GM12878 (cell line): ENCODE data around the gene MBD5. TPM values are rescaled to one million over a fixed set of nuclear protein-coding genes. Genes with fewer than 3 reads are reported as not detected.

Experiments used
- ATAC-seq: fragments of 200-7000 bp; cut with Tn5 transposase; 3 replicates; pipeline ENCODE4 v1.9.1; 2020; ENCODE audit warnings: mild to moderate bottlenecking, moderate library complexity
- BruUV-seq: library from RNA; stranded (reverse); fragments of 400-500 nt; replicated peaks from 2 replicates; lab custom pipeline; 2021; lab: Mats Ljungman, UMichigan
- CTCF ChIA-PET: fragments of 300-600 bp; sonication (Branson Sonifier 250); formaldehyde crosslinking; extraction: SDS; loops from one replicate; lab custom pipeline; 2021; ENCODE audit warnings: inconsistent platforms; lab: Yijun Ruan, JAX
- POLR2A ChIA-PET: fragments of 350-600 bp; formaldehyde crosslinking; extraction: SDS; loops from one replicate; lab custom pipeline; 2021; ENCODE audit warnings: inconsistent platforms; lab: Charles Lee
- RAD21 ChIA-PET: fragments of 300-600 bp; sonication (Branson Sonifier 250); formaldehyde crosslinking; loops from one replicate; lab custom pipeline; 2023; ENCODE audit warnings: antibody characterized with exemption; ENCODE audit not compliant: unreplicated experiment; lab: Charles Lee
- SMC1A ChIA-PET: fragments of 300-600 bp; sonication (Branson Sonifier 250); formaldehyde crosslinking; loops from one replicate; lab custom pipeline; 2023; ENCODE audit not compliant: unreplicated experiment, uncharacterized antibody; lab: Charles Lee
- DNase-seq: peaks from one replicate; pipeline ENCODE4 v3.0.0-alpha.2; 2011; ENCODE audit warnings: low read depth, low spot score
- FAIRE-seq: peaks from 3 replicates; lab custom pipeline; 2011; peaks lifted over from hg19 to GRCh38; lab: Jason Lieb, UNC
- H2AFZ ChIP-seq: 2 replicates; pipeline ENCODE4 v1.6.0; 2011; ENCODE audit warnings: low read depth, low read length, control low read depth; ENCODE audit not compliant: control insufficient read depth
- H3K27ac ChIP-seq: 2 replicates; pipeline ENCODE4 v1.5.1; 2011; ENCODE audit warnings: control low read depth; ENCODE audit not compliant: control insufficient read depth, insufficient read depth
- H3K27me3 ChIP-seq, 2 experiments: replicated peaks in 1 of 2; 2 replicates each; pipeline versions ENCODE4 v1.6.0 to v1.6.1; 2011; ENCODE audit warnings: low read length in 1 of 2; ENCODE audit not compliant: control insufficient read depth in 2 of 2, insufficient read depth in 2 of 2
- H3K36me3 ChIP-seq, 2 experiments: 2 replicates each; pipeline ENCODE4 v1.5.1; 2011; ENCODE audit warnings: low read length in 1 of 2; ENCODE audit not compliant: control insufficient read depth in 2 of 2, insufficient read depth in 2 of 2
- H3K4me1 ChIP-seq: 2 replicates; pipeline ENCODE4 v1.6.1; 2011; ENCODE audit warnings: mild to moderate bottlenecking, low read length, moderate library complexity, mixed read lengths; ENCODE audit not compliant: control insufficient read depth, insufficient read depth
- H3K4me2 ChIP-seq: 2 replicates; pipeline ENCODE4 v1.6.0; 2011; ENCODE audit warnings: control low read depth; ENCODE audit not compliant: control insufficient read depth, insufficient read depth
- H3K4me3 ChIP-seq: fragments of 200-600 bp; sonication (generic); 2 replicates; pipeline ENCODE4 v1.5.1; 2016
- H3K79me2 ChIP-seq: 2 replicates; pipeline ENCODE4 v1.6.0; 2011; ENCODE audit warnings: low read length; ENCODE audit not compliant: control insufficient read depth, insufficient read depth
- H3K9ac ChIP-seq: 2 replicates; pipeline ENCODE4 v1.8.0; 2011; ENCODE audit warnings: low read length, control low read depth, mixed read lengths; ENCODE audit not compliant: control insufficient read depth, insufficient read depth
- H3K9me3 ChIP-seq: replicated peaks from 3 replicates; pipeline ENCODE4 v1.5.1; 2011; ENCODE audit warnings: mild to moderate bottlenecking, low read length; ENCODE audit not compliant: control insufficient read depth, insufficient read depth
- H4K20me1 ChIP-seq: 2 replicates; pipeline ENCODE4 v1.6.0; 2011; ENCODE audit not compliant: control insufficient read depth, insufficient read depth
- BCLAF1 ChIP-seq: fragments of 450-650 bp; IDR thresholded peaks from 2 replicates; pipeline ENCODE4 v1.6.1; 2017; ENCODE audit warnings: antibody characterized with exemption, mild to moderate bottlenecking, moderate library complexity
- CBX3 ChIP-seq: fragments of 200-600 bp; sonication (generic); IDR thresholded peaks from 2 replicates; pipeline ENCODE4 v1.6.1; 2016; ENCODE audit warnings: low read depth, borderline replicate concordance
- EZH2 ChIP-seq: IDR thresholded peaks from 2 replicates; pipeline ENCODE4 v1.6.1; 2012; ENCODE audit warnings: low read depth, mild to moderate bottlenecking, control low read depth, inconsistent platforms, low read length, borderline replicate concordance; ENCODE audit not compliant: control insufficient read depth
- JUND ChIP-seq: IDR thresholded peaks from 2 replicates; pipeline ENCODE4 v1.6.1; 2012; ENCODE audit warnings: low read depth, mild to moderate bottlenecking, low read length, improper control_type of control experiment, moderate library complexity
- MTA2 ChIP-seq: fragments of 450-650 bp; IDR thresholded peaks from 2 replicates; pipeline ENCODE4 v1.6.1; 2016; ENCODE audit warnings: low read depth, mild to moderate bottlenecking, moderate library complexity
- NR2C1 ChIP-seq: fragments of 450-650 bp; IDR thresholded peaks from 2 replicates; pipeline ENCODE4 v1.6.1; 2017; ENCODE audit warnings: antibody characterized with exemption, mild to moderate bottlenecking, moderate library complexity
- RAD21 ChIP-seq: IDR thresholded peaks from 2 replicates; pipeline ENCODE4 v1.6.1; 2011; ENCODE audit warnings: mild to moderate bottlenecking, low read depth, low read length, moderate library complexity; ENCODE audit not compliant: insufficient read depth
- SMAD1 ChIP-seq: fragments of 450-650 bp; IDR thresholded peaks from 2 replicates; pipeline ENCODE4 v1.6.1; 2018; ENCODE audit warnings: mild to moderate bottlenecking, low read depth; ENCODE audit not compliant: partially characterized antibody
- STAT1 ChIP-seq: fragments of 450-650 bp; conservative IDR thresholded peaks from 2 replicates; pipeline ENCODE4 v1.6.1; 2014; ENCODE audit warnings: antibody characterized with exemption, mild to moderate bottlenecking
- TCF7 ChIP-seq: IDR thresholded peaks from 2 replicates; pipeline ENCODE4 v1.6.1; 2014; ENCODE audit warnings: antibody characterized with exemption, borderline replicate concordance
- in situ Hi-C: fragments of 300-500 bp; cut with MboI; formaldehyde crosslinking; loops from 9 replicates; pipeline ENCODE4 v1.14.3; 2018; ENCODE audit warnings: mixed read lengths
- intact Hi-C: fragments of 100-400 bp; cut with micrococcal nuclease; formaldehyde crosslinking; loops from one replicate; pipeline ENCODE4 v1.14.2; 2022; ENCODE audit not compliant: unreplicated experiment
- polyA plus RNA-seq, 11 experiments: library from polyadenylated mRNA; depleted of rRNA in 4 of 11; unstranded in 6 of 11; stranded (reverse) in 5 of 11; fragments of >200 nt; fragmentation: Nextera tagmentation in 4 of 11; fragmentation: Illumina TruSeq in 1 of 11; extraction: Ambion mirVana in 4 of 11; extraction: Trizol in 1 of 11; gene quantifications; 1 replicate in 1 of 11; 2 replicates in 10 of 11; pipeline versions ENCODE4 v1.2.1 to v1.2.3, GENCODE V29; 2011 to 2016; ENCODE audit warnings: inconsistent platforms in 2 of 11, missing spikeins in 2 of 11, low read depth in 1 of 11
- total RNA-seq, 4 experiments: library from RNA; depleted of rRNA in 3 of 4; stranded (reverse); fragments of >200 nt in 3 of 4; fragmentation: Illumina TruSeq in 1 of 4; extraction: Trizol in 1 of 4; gene quantifications; 2 replicates each; pipeline versions ENCODE4 v1.2.1 to v1.2.3, GENCODE V29; 2013 to 2021
- TF ChIP-seq, protein P1 (sequence below): fragments of 150-350 bp; IDR thresholded peaks from 2 replicates; pipeline ENCODE4 v1.6.1; 2016; ENCODE audit warnings: low read depth, low read length
- TF ChIP-seq, protein P2 (sequence below): IDR thresholded peaks from 2 replicates; pipeline ENCODE4 v1.6.1; 2011; ENCODE audit warnings: mild to moderate bottlenecking, low read depth, low read length, moderate library complexity; ENCODE audit not compliant: insufficient replicate concordance

Gene MBD5
- total and polyA plus RNA-seq, 10 of the 15 experiments (the other 5 are each of a cell fraction or from before 2014, with no cell fraction given) = 7.4 to 58.0 (median 21.2) TPM

- no peaks in the 10 kb centered on the region; the same call in 2 of the 3 replicates for H3K9me3 ChIP-seq
- no peaks in the 10 kb centered on the region for H3K79me2 ChIP-seq
- no TSS peak for BruUV-seq
- no peak overlapping the region for H3K9ac ChIP-seq
- FAIRE-seq (no peak), ATAC-seq (no peak), DNase-seq (no peak)
- no peak overlapping the region for H3K4me3 ChIP-seq
- no peak overlapping the region for H2AFZ ChIP-seq
- ChIA-PET SMC1A (interaction anchor here (2.1 to 3.1 kb wide), 2 partner anchors 13 to 106 kb away, joined by 5 to 8 read pairs; no protein-coding TSS in a partner anchor), POLR2A (no interaction called here), RAD21 (interaction anchor here (2.4 kb wide), 1 partner anchor 106 kb away, joined by 6 read pairs; no protein-coding TSS in a partner anchor), CTCF (interaction anchor here (1.5 kb wide), 1 partner anchor 106 kb away, joined by 6 read pairs; no protein-coding TSS in a partner anchor)
- intact Hi-C loops (no loop called here), in situ Hi-C loops (no loop called here)
- H3K27ac ChIP-seq = no peak overlapping the region
- TF ChIP-seq EZH2 = no peak
- no peak for TF ChIP-seq RAD21
- no peak for TF ChIP-seq TCF7
- TF ChIP-seq CBX3 = no peak
- TF ChIP-seq, protein P1, sequence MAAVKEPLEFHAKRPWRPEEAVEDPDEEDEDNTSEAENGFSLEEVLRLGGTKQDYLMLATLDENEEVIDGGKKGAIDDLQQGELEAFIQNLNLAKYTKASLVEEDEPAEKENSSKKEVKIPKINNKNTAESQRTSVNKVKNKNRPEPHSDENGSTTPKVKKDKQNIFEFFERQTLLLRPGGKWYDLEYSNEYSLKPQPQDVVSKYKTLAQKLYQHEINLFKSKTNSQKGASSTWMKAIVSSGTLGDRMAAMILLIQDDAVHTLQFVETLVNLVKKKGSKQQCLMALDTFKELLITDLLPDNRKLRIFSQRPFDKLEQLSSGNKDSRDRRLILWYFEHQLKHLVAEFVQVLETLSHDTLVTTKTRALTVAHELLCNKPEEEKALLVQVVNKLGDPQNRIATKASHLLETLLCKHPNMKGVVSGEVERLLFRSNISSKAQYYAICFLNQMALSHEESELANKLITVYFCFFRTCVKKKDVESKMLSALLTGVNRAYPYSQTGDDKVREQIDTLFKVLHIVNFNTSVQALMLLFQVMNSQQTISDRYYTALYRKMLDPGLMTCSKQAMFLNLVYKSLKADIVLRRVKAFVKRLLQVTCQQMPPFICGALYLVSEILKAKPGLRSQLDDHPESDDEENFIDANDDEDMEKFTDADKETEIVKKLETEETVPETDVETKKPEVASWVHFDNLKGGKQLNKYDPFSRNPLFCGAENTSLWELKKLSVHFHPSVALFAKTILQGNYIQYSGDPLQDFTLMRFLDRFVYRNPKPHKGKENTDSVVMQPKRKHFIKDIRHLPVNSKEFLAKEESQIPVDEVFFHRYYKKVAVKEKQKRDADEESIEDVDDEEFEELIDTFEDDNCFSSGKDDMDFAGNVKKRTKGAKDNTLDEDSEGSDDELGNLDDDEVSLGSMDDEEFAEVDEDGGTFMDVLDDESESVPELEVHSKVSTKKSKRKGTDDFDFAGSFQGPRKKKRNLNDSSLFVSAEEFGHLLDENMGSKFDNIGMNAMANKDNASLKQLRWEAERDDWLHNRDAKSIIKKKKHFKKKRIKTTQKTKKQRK = no peak
- no peak for TF ChIP-seq BCLAF1
- TF ChIP-seq MTA2 = no peak
- TF ChIP-seq SMAD1 = no peak
- no peak for TF ChIP-seq STAT1
- no peak for TF ChIP-seq JUND
- no peak for TF ChIP-seq NR2C1
- TF ChIP-seq, protein P2, sequence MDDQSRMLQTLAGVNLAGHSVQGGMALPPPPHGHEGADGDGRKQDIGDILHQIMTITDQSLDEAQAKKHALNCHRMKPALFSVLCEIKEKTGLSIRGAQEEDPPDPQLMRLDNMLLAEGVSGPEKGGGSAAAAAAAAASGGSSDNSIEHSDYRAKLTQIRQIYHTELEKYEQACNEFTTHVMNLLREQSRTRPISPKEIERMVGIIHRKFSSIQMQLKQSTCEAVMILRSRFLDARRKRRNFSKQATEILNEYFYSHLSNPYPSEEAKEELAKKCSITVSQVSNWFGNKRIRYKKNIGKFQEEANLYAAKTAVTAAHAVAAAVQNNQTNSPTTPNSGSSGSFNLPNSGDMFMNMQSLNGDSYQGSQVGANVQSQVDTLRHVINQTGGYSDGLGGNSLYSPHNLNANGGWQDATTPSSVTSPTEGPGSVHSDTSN = no peak
- no peak overlapping the region for H3K4me2 ChIP-seq
- H3K4me1 ChIP-seq = no peaks in the 10 kb centered on the region
- H4K20me1 ChIP-seq = no peaks in the 10 kb centered on the region
- H3K36me3 ChIP-seq = no peaks in the 10 kb centered on the region
- no peaks in the 10 kb centered on the region for H3K27me3 ChIP-seq
Observed at GRCh38 chr2:148096012-148096411, 75.1 kb downstream of the MBD5 start.
